Measurements from ENCODE around the gene ABCA2.

- TF ChIP-seq TCF7 (IDR thresholded peaks at IDR 0.05; ENCODE audit: borderline replicate concordance) (no peak), RAD51 (IDR thresholded peaks at IDR 0.05; ENCODE audit: borderline replicate concordance, low read depth) (no peak), REST (IDR thresholded peaks at IDR 0.05; ENCODE audit: borderline replicate concordance) (no peak), REST (CRISPR knock-in tag; IDR thresholded peaks at IDR 0.05; ENCODE audit: low read depth) (no peak), ZBTB17 (CRISPR knock-in tag; IDR thresholded peaks at IDR 0.05) (no peak), ZBTB5 (IDR thresholded peaks at IDR 0.05) (no peak), TAF1 (IDR thresholded peaks at IDR 0.05; ENCODE audit: control insufficient read depth, extremely low read depth, insufficient read depth, low read length, severe bottlenecking) (no peak), EP300 (IDR thresholded peaks at IDR 0.05; ENCODE audit: low read length) (no peak), RCOR1 (IDR thresholded peaks at IDR 0.05; ENCODE audit: borderline replicate concordance in 1 of 2, low read depth in 2 of 2, low read length in 2 of 2) (no peak), NONO (IDR thresholded peaks at IDR 0.05; ENCODE audit: low read depth in 2 of 2, low read length in 1 of 2) (no peak), POLR2A (conservative IDR thresholded peaks at IDR 0.05) (no peak), GATA2 (CRISPR knock-in tag; IDR thresholded peaks at IDR 0.05) (no peak), HDAC2 (IDR thresholded peaks at IDR 0.05) (no peak)
- TF ChIP-seq, protein P1, sequence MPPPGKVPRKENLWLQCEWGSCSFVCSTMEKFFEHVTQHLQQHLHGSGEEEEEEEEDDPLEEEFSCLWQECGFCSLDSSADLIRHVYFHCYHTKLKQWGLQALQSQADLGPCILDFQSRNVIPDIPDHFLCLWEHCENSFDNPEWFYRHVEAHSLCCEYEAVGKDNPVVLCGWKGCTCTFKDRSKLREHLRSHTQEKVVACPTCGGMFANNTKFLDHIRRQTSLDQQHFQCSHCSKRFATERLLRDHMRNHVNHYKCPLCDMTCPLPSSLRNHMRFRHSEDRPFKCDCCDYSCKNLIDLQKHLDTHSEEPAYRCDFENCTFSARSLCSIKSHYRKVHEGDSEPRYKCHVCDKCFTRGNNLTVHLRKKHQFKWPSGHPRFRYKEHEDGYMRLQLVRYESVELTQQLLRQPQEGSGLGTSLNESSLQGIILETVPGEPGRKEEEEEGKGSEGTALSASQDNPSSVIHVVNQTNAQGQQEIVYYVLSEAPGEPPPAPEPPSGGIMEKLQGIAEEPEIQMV (tag; conservative IDR thresholded peaks at IDR 0.05; ENCODE audit: low read depth), result no peak
Observed at GRCh38 chr9:136984464-136985026, 43.5 kb downstream of the ABCA2 start.
